IPS DF 4.7 (cell line): ENCODE measurements around the gene GNAQ.

ENCODE experiments used
- DNase-seq: peaks from one replicate; pipeline ENCODE4 v3.0.0-alpha.2; 2013; ENCODE audit warnings: low spot score; ENCODE audit errors: extremely low read depth

The GNAQ gene

GRCh38 chr9:78003730-78004129, 27.9 kb downstream of the GNAQ start:
- DNase-seq: no peak

- DNase-seq: no peak
Observed at GRCh38 chr9:78001946-78002731, 29.5 kb downstream of the GNAQ start.

GRCh38 chr9:78000221-78000620, 31.4 kb downstream of the GNAQ start:
- DNase-seq: no peak

- DNase-seq: no peak
Observed at GRCh38 chr9:77999231-77999631, 32.4 kb downstream of the GNAQ start.

GRCh38 chr9:77997611-77998284, 33.9 kb downstream of the GNAQ start:
- DNase-seq: no peak

- no peak for DNase-seq
Observed at GRCh38 chr9:77996696-77997095, 34.9 kb downstream of the GNAQ start.

- no peak for DNase-seq
Observed at GRCh38 chr9:77991191-77991590, 40.4 kb downstream of the GNAQ start.

GRCh38 chr9:77989909-77990308, 41.7 kb downstream of the GNAQ start:
- no peak for DNase-seq

- DNase-seq: no peak
Observed at GRCh38 chr9:77989458-77989857, 42.2 kb downstream of the GNAQ start.

- DNase-seq: no peak
Observed at GRCh38 chr9:77988630-77989029, 43.0 kb downstream of the GNAQ start.

- DNase-seq: no peak
Observed at GRCh38 chr9:77987880-77988525, 43.6 kb downstream of the GNAQ start.

GRCh38 chr9:77987081-77987656, 44.4 kb downstream of the GNAQ start:
- DNase-seq: no peak

- DNase-seq: no peak
Observed at GRCh38 chr9:77985996-77986395, 45.6 kb downstream of the GNAQ start.

GRCh38 chr9:77983320-77983662, 48.3 kb downstream of the GNAQ start:
- no peak for DNase-seq

GRCh38 chr9:77982581-77983319, 48.9 kb downstream of the GNAQ start:
- no peak for DNase-seq

GRCh38 chr9:77981907-77982306, 49.7 kb downstream of the GNAQ start:
- no peak for DNase-seq

GRCh38 chr9:77981332-77981731, 50.3 kb downstream of the GNAQ start:
- no peak for DNase-seq

- DNase-seq: no peak
Observed at GRCh38 chr9:77980622-77981021, 51.0 kb downstream of the GNAQ start.

- no peak for DNase-seq
Observed at GRCh38 chr9:77978086-77978781, 53.4 kb downstream of the GNAQ start.

- DNase-seq: no peak
Observed at GRCh38 chr9:77977210-77977611, 54.4 kb downstream of the GNAQ start.

- no peak for DNase-seq
Observed at GRCh38 chr9:77975806-77976205, 55.8 kb downstream of the GNAQ start.
